NT2/D1 (cell line): ENCODE data around the gene POMGNT1.

Experiments used
- DNase-seq: peaks from one replicate; pipeline ENCODE4 v3.0.0-alpha.2; 2011; ENCODE audit warnings: low read depth, low spot score
- H3K27me3 ChIP-seq: 2 replicates; pipeline ENCODE4 v1.6.0; 2011; ENCODE audit warnings: mild to moderate bottlenecking; ENCODE audit not compliant: insufficient read length, insufficient read depth
- H3K36me3 ChIP-seq: 2 replicates; pipeline ENCODE4 v1.6.1; 2011; ENCODE audit warnings: mild to moderate bottlenecking, low read length, mixed read lengths; ENCODE audit not compliant: insufficient read depth, insufficient read length
- H3K4me1 ChIP-seq: 2 replicates; pipeline ENCODE4 v1.5.1; 2011; ENCODE audit not compliant: insufficient read depth, insufficient read length
- H3K4me3 ChIP-seq: 2 replicates; pipeline ENCODE4 v1.5.1; 2011; ENCODE audit warnings: low read depth; ENCODE audit not compliant: insufficient read length
- H3K9ac ChIP-seq: 2 replicates; pipeline ENCODE4 v1.6.0; 2011; ENCODE audit warnings: low read depth; ENCODE audit not compliant: insufficient read length
- H3K9me3 ChIP-seq: 2 replicates; pipeline ENCODE4 v1.5.1; 2011; ENCODE audit warnings: mild to moderate bottlenecking, low read length; ENCODE audit not compliant: insufficient read depth
- SUZ12 ChIP-seq: IDR thresholded peaks from 2 replicates; pipeline ENCODE4 v1.6.1; 2011; ENCODE audit not compliant: insufficient read length, insufficient read depth; ENCODE audit errors: extremely low read depth
- YY1 ChIP-seq: IDR thresholded peaks from 2 replicates; pipeline ENCODE4 v1.6.1; 2011; ENCODE audit not compliant: insufficient read length, insufficient read depth
- ZNF274 ChIP-seq: IDR thresholded peaks from 2 replicates; pipeline ENCODE4 v1.6.1; 2011; ENCODE audit warnings: mild to moderate bottlenecking, low read depth, low read length

Gene POMGNT1

GRCh38 chr1:46194641-46195193 lies 3.5 kb downstream of the POMGNT1 start:
- Histone ChIP-seq H3K36me3 (peaks cover 69% of the 10 kb centered on the region), H3K4me1 (peaks cover 16% of the 10 kb centered on the region), H3K27me3 (no peaks in the 10 kb centered on the region), H3K4me3 (no peak overlapping the region), H3K9ac (no peak overlapping the region), H3K9me3 (no peaks in the 10 kb centered on the region)
- no peak for DNase-seq
- no peak for TF ChIP-seq ZNF274
- TF ChIP-seq YY1, result no peak
- no peak for TF ChIP-seq SUZ12

DNA sequence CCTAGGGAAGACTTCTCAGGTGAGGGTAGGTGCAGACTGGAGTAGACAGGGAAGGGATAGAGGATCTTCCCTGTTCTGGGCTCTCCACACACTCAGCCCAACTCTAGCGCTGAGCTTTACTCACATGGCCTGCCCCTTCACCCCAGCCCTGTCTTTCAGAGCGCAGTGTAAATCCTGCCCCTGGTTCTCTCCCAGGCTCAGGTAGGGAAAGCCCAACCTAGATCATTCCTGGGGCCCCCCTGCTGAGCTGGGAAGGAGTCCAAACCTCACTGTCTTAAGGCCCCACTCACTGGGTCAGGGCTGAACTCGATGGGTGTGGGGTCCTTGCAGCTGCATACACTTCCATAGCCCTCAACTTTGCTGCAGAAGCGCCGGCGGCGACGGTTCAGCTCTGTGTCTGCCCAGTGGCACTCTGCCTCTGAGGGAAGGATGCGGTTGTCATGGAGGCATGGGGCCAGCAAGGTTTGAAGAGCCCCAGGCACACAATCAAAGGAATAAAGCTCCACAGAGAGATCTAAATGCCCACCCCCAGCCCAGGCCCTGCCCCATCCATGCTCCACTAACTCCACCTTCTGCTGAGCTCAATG lies 4.2 kb downstream of the POMGNT1 start:
- peaks cover 76% of the 10 kb centered on the region for H3K36me3 ChIP-seq
- no peak for DNase-seq

DNA sequence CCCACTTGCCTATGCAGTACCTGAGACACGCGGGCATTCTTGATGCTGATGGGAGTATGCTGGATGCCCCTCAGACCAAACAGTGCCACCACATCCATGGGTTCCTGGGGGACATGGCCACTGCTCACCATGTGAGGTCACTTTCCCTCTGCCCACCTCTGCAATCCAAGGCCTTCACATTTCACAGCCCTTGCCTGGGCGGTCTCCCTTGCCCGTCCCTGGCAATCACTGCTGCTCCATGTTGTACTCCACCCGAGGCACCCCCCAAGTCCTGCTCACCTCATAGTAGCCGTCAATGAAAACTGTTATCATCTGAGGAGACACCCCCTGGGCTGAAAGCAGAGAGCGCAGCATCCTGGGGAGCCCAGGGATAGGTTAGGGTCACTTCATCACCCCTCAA lies 4.9 kb downstream of the POMGNT1 start:
- no peak for TF ChIP-seq SUZ12
- no peak for TF ChIP-seq YY1
- TF ChIP-seq ZNF274, result no peak
- no peaks in the 10 kb centered on the region for H3K27me3 ChIP-seq
- H3K9ac ChIP-seq, result peak overlapping the region; percentile 47
- no peak overlapping the region for H3K4me3 ChIP-seq
- H3K9me3 ChIP-seq, result no peaks in the 10 kb centered on the region
- no peak for DNase-seq
- peaks cover 16% of the 10 kb centered on the region for H3K4me1 ChIP-seq
- peaks cover 83% of the 10 kb centered on the region for H3K36me3 ChIP-seq

More for the DNA sequence above, 4.2 kb downstream of the POMGNT1 start:
- Histone ChIP-seq H3K4me3 (no peak overlapping the region), H3K4me1 (peaks cover 16% of the 10 kb centered on the region), H3K9me3 (no peaks in the 10 kb centered on the region), H3K9ac (no peak overlapping the region), H3K27me3 (no peaks in the 10 kb centered on the region)
- no peak for TF ChIP-seq ZNF274
- TF ChIP-seq YY1, result no peak
- no peak for TF ChIP-seq SUZ12

- Histone ChIP-seq H3K9ac (no peak overlapping the region), H3K36me3 (peaks cover 91% of the 10 kb centered on the region), H3K9me3 (no peaks in the 10 kb centered on the region), H3K27me3 (no peaks in the 10 kb centered on the region), H3K4me3 (no peak overlapping the region), H3K4me1 (peaks cover 10% of the 10 kb centered on the region)
- DNase-seq, result no peak
- TF ChIP-seq SUZ12, result no peak
- no peak for TF ChIP-seq YY1
- no peak for TF ChIP-seq ZNF274
These were observed 6.1 kb downstream of the POMGNT1 start for GRCh38 chr1:46192171-46192570.

GRCh38 chr1:46191033-46191701 lies 7.1 kb downstream of the POMGNT1 start:
- H3K4me3 ChIP-seq, result no peak overlapping the region
- H3K27me3 ChIP-seq, result no peaks in the 10 kb centered on the region
- peaks cover 86% of the 10 kb centered on the region for H3K36me3 ChIP-seq
- TF ChIP-seq YY1, result no peak
- TF ChIP-seq ZNF274, result no peak
- DNase-seq, result no peak
- peaks cover 10% of the 10 kb centered on the region for H3K4me1 ChIP-seq
- H3K9me3 ChIP-seq, result no peaks in the 10 kb centered on the region
- no peak overlapping the region for H3K9ac ChIP-seq

GRCh38 chr1:46190539-46190938 lies 7.7 kb downstream of the POMGNT1 start:
- H3K9ac ChIP-seq, result no peak overlapping the region
- no peak for TF ChIP-seq ZNF274
- no peak for TF ChIP-seq SUZ12
- TF ChIP-seq YY1, result no peak
- peaks cover 10% of the 10 kb centered on the region for H3K4me1 ChIP-seq
- H3K4me3 ChIP-seq, result no peak overlapping the region
- H3K36me3 ChIP-seq, result peaks cover 86% of the 10 kb centered on the region
- DNase-seq, result no peak
- no peaks in the 10 kb centered on the region for H3K9me3 ChIP-seq
- H3K27me3 ChIP-seq, result no peaks in the 10 kb centered on the region

DNA sequence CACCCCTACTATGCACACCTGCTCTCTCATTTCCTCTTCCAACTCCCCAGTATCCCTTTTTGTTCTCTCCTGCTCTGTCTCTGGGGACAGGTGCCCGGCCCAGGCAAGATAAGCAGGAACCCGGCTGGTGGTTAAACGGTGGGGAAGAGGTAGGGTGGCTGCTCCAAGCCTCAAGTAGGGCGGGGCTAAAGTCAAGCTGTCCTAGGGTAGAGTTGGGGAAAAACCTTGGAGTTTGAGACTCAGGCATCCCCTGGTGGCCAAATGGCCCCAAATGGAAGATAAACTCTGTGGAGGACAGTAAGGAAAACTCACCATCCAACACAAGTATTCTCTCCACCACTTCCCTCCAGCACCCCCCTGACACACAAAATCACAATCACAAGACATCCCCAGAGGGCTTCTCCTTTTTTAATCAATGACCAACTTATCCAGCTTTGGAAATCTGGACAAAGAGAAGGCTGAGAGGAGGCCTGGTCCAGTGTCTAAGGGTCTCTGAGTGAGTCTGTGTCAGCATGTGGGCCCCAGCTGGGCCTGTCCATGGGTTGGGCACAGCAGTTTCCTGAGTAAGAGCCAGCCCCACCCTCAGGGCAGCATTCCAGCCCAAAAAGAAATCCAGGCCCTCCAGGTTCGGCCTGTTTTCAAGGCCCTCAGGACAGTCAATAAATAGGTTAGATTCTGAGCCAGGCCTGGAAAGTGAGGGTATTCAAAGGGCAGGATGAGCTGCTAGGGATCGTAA lies 9.8 kb downstream of the POMGNT1 start:
- Histone ChIP-seq H3K9me3 (no peaks in the 10 kb centered on the region), H3K9ac (no peak overlapping the region), H3K4me3 (no peak overlapping the region), H3K27me3 (no peaks in the 10 kb centered on the region), H3K36me3 (peaks cover 68% of the 10 kb centered on the region), H3K4me1 (peaks cover 3% of the 10 kb centered on the region)
- DNase-seq, result no peak
- TF ChIP-seq YY1 (no peak), SUZ12 (no peak), ZNF274 (no peak)
